ENCODE data around the gene RFX1.

Gene RFX1

GRCh38 chr19:14006766-14007562 lies 844 bp upstream of the RFX1 start:
- TF ChIP-seq REST (IDR thresholded peaks at IDR 0.05; ENCODE audit: insufficient read depth in 1 of 2, low read depth in 2 of 2, low read length in 2 of 2): no peak
- TF ChIP-seq POLR2AphosphoS5 (IDR thresholded peaks at IDR 0.05; ENCODE audit: low read depth, low read length): 0 out of 2 replicates have a peak, but pooled peaks have one; percentile 28
- TF ChIP-seq TAF1 (IDR thresholded peaks at IDR 0.05; ENCODE audit: borderline replicate concordance, insufficient read depth, low read length): no peak
- TF ChIP-seq SIN3A (IDR thresholded peaks at IDR 0.05; ENCODE audit: borderline replicate concordance, insufficient read depth, low read length): no peak
- TF ChIP-seq FOXP2 (optimal IDR thresholded peaks at IDR 0.05; ENCODE audit: borderline replicate concordance, extremely low read depth, extremely low read length, insufficient read depth): peak; percentile 55

GRCh38 chr19:14005349-14006084 lies 603 bp downstream of the RFX1 start:
- TF ChIP-seq SIN3A (IDR thresholded peaks at IDR 0.05; ENCODE audit: borderline replicate concordance, insufficient read depth, low read length) (no peak), TAF1 (IDR thresholded peaks at IDR 0.05; ENCODE audit: borderline replicate concordance, insufficient read depth, low read length) (no peak), REST (IDR thresholded peaks at IDR 0.05; ENCODE audit: insufficient read depth in 1 of 2, low read depth in 2 of 2, low read length in 2 of 2) (no peak), FOXP2 (optimal IDR thresholded peaks at IDR 0.05; ENCODE audit: borderline replicate concordance, extremely low read depth, extremely low read length, insufficient read depth) (no peak), POLR2AphosphoS5 (IDR thresholded peaks at IDR 0.05; ENCODE audit: low read depth, low read length) (no peak)

GRCh38 chr19:14004619-14005348 lies 1.3 kb downstream of the RFX1 start:
- TF ChIP-seq FOXP2 (optimal IDR thresholded peaks at IDR 0.05; ENCODE audit: borderline replicate concordance, extremely low read depth, extremely low read length, insufficient read depth) (no peak), REST (IDR thresholded peaks at IDR 0.05; ENCODE audit: insufficient read depth in 1 of 2, low read depth in 2 of 2, low read length in 2 of 2) (no peak), SIN3A (IDR thresholded peaks at IDR 0.05; ENCODE audit: borderline replicate concordance, insufficient read depth, low read length) (no peak), POLR2AphosphoS5 (IDR thresholded peaks at IDR 0.05; ENCODE audit: low read depth, low read length) (no peak), TAF1 (IDR thresholded peaks at IDR 0.05; ENCODE audit: borderline replicate concordance, insufficient read depth, low read length) (no peak)

GRCh38 chr19:14003251-14004055 lies 2.7 kb downstream of the RFX1 start:
- TF ChIP-seq REST (IDR thresholded peaks at IDR 0.05; ENCODE audit: insufficient read depth in 1 of 2, low read depth in 2 of 2, low read length in 2 of 2): no peak
- TF ChIP-seq TAF1 (IDR thresholded peaks at IDR 0.05; ENCODE audit: borderline replicate concordance, insufficient read depth, low read length): no peak

All from PFSK-1 (cell line).